HG03039 (cell line): ENCODE measurements around the gene HS1BP3.

ENCODE experiments used
- ATAC-seq: cut with Tn5 transposase; IDR thresholded peaks from one replicate; pipeline ENCODE4 v1.9.1; 2021; ENCODE audit warnings: mild to moderate bottlenecking, moderate library complexity; ENCODE audit not compliant: unreplicated experiment

HS1BP3 gene

DNA sequence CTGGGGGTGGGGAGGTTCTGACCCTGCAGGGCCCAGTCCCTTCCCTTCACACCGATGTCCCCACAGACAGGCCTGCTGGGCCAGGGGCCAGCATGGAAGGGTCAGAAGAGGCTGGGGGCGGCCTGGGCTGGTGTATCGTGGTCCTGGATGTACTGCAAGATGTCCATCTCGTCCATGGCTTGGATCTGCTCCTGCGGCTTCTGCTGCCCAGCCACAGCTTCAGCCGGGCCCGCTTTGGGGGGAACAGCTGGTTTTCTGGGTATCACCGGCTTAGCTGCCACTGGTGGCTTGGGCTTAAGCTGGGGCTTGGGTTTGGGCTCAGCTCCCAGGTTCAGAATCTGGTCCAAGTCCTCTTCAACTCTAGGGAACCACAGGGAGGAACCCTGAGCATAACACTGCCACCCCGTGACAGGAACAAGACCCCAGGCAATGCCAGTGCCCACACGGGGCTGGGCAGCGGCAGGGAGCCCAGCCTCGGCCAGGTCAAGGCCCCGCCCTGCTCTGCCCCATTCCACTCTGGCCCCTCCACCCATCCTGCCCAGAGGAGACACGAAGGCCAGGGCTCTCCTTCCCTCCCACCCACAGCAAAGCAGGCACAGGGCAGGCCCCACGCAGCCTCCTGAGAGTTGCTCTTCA is 31.9 kb downstream of the HS1BP3 start:
- no peak for ATAC-seq

DNA sequence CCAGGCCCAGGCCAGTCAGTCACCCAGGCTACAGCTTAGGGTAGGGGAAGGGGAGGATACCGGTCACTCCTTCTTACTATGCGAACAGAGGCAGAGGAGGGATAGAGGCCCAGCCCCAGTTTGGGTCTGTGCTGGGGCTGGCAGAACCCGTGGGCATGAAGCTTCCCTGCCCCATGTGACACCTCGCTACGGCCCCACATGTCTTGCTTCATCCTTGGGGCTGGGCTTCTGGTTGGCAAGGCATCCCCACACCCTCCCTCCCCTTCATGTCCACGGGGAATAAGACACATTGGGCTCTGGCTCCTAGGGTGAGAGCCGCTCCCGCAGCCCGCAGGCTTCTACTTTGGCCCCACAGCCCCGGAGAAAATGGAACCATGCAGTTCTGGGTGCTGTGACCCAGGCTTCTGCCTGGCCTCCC is 32.4 kb downstream of the HS1BP3 start:
- no peak for ATAC-seq

- no peak for ATAC-seq
Observed at GRCh38 chr2:20617892-20618467, 32.9 kb downstream of the HS1BP3 start.

DNA sequence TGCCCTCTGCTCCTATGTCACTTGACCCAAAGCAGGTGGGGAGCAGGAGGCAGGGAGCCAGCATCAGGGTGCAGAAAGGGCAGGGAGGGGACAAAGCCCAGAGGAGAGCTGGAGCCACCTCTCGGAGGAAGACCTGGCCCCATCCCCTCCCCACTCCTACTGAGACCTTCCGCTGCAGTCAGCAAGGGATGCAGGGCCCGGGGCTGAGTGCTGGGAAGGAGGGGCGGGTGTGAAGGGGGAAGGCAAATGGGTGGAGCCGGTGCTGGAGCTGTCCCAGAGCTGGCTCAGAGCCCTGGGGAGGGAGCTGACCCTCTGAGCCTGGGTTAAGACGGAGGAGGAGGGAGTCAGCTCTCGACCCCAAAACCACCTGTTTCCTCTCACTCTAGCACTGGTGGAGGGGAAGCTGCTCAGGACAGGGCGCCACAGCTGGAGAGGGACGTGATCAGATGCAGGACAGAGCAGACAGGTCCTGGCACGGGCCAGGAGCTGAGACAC is 33.8 kb downstream of the HS1BP3 start:
- no peak for ATAC-seq

GRCh38 chr2:20616341-20616871 is 34.5 kb downstream of the HS1BP3 start:
- ATAC-seq, result no peak

GRCh38 chr2:20615466-20616241 is 35.2 kb downstream of the HS1BP3 start:
- ATAC-seq, result no peak

DNA sequence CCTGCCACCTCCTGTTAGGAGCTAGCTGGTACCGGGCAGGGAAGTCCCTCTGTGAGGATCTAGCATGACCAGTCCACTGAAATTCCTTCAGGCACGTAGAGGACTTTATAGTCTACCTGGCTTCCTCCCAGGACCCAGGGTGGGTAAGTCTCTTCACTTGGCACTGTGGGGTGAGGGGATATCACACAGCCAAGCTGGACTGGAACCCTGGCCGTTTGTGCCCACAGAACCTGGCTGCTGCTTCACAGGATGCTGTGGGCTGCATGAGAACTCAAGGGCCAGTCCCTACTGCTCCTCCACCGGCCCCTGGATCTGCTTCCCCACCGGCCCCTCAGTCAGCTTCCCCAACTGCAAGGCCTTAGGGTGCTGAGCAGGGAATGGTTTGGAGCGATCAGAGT is 35.8 kb downstream of the HS1BP3 start:
- no peak for ATAC-seq

DNA sequence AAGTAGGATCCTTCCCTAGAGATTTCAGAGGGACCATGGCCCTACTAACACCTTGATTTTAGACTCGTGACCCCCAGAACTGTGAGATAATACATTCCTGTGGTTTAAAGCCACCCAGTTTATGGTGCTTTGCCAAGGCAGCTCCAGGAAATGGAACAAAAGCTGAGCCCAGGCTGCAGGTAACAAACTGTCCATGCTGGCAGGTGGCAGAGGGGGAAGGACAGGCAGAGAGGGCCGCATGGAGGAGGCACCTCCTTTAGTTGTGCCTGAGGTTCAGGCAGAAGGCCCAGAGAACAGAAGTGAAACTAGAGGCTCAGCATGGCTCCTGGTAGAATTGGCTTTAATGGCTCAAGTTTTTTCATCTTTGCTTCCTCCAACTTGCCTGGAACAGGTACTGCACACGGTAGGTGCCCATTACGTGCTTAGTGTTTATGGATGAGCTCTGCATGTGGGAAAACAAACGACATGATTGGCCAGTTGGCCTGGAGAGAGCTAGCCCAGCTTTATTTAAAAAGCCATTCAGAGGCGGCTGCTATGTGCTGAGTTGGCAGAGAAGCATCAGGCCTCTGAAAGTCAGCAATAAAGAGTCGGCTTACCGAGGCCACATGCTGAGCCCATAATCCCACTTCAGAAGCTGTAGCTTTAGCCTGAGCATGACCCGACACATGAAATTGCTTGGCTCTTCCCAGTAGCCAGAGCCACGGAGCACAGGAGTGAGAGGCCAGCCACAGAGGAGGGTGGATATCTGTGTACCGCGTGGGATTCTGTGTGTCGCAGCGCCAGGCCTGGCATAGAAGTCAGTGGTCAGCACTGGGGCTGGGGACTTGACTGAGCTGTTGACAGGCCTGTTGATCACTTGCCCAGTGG is 36.5 kb downstream of the HS1BP3 start:
- no peak for ATAC-seq

- no peak for ATAC-seq
Observed at GRCh38 chr2:20612925-20613916, 37.7 kb downstream of the HS1BP3 start.

DNA sequence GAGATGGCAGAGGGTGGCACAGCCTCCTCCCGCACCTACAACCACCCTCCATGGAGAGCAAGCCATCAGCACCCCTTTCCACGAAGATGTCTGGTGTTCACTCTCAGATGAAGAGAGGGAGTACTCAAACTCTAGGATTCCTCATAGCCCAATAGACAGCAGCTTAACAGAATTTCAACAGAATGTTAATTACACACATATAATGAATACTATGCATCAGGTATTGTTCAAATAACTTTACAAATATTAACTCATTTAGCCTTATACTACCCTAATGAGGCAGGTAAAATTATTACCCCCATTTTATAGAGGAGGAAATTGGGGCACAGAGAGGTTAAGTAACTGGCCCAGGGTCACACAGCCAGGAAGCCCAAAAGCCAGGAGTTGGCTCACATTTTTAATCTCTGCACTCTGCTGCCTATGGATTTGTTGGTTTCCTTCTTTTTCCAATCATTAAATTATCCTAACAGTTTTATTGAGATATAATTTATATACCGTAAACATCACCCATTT is 39.0 kb downstream of the HS1BP3 start:
- ATAC-seq, result no peak

GRCh38 chr2:20611077-20611843 is 39.6 kb downstream of the HS1BP3 start:
- ATAC-seq, result no peak

DNA sequence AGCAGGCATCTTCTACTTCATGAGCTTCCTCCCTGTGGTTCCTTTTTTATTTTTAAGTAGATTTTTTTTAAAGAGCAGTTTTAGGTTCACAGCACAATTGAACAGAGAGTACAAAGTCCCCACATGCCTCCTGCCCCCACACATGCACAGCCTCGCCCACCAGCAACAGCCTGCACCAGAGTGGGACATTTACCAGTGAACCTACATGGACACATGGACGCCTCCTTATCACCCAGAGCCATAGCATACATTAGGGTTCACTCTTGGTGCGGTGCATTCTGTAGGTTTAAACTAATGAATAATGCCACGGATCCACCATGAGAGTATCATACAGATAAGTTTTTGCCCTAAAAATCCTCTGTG is 40.9 kb downstream of the HS1BP3 start:
- ATAC-seq, result no peak

GRCh38 chr2:20609349-20609994 is 41.4 kb downstream of the HS1BP3 start:
- no peak for ATAC-seq

- ATAC-seq, result no peak
Observed at GRCh38 chr2:20608666-20609348, 42.1 kb downstream of the HS1BP3 start.

GRCh38 chr2:20607446-20607845 is 43.5 kb downstream of the HS1BP3 start:
- no peak for ATAC-seq

- no peak for ATAC-seq
Observed at GRCh38 chr2:20606198-20606597, 44.7 kb downstream of the HS1BP3 start.

- ATAC-seq, result no peak
Observed at GRCh38 chr2:20604951-20605381, 45.9 kb downstream of the HS1BP3 start.
